ENCODE measurements around the gene CENPS. TPM values are rescaled to one million over a fixed set of nuclear protein-coding genes. Genes with fewer than 3 reads are reported as not detected.
"Not testable (repeated sequence)": the region's sequence is repeated elsewhere in the genome, so short reads cannot be mapped to it uniquely, and the experiment has no call there.

CENPS gene
- total RNA-seq, 1 experiment from 2014 or later, result 45.0 TPM

DNA sequence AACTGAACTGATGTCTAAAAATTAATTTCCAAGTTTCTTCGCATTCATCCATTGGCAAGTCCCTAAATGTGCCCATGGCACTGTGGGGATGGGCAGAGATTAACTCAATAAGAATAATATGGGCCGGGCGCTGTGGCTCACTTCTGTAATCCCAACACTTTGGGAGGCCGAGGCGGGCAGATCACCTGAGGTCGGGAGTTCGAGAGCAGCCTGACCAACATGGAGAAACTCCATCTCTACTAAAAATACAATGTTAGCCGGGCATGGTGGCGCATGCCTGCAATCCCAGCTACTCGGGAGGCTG lies 44.0 kb downstream of the CENPS start:
- DNase-seq (ENCODE audit: low read depth); in situ Hi-C loops (cut with HindIII; ENCODE audit: low pct_unique_long_range_greater_than_20kb, low sequenced_read_pairs): not testable (repeated sequence)

DNA sequence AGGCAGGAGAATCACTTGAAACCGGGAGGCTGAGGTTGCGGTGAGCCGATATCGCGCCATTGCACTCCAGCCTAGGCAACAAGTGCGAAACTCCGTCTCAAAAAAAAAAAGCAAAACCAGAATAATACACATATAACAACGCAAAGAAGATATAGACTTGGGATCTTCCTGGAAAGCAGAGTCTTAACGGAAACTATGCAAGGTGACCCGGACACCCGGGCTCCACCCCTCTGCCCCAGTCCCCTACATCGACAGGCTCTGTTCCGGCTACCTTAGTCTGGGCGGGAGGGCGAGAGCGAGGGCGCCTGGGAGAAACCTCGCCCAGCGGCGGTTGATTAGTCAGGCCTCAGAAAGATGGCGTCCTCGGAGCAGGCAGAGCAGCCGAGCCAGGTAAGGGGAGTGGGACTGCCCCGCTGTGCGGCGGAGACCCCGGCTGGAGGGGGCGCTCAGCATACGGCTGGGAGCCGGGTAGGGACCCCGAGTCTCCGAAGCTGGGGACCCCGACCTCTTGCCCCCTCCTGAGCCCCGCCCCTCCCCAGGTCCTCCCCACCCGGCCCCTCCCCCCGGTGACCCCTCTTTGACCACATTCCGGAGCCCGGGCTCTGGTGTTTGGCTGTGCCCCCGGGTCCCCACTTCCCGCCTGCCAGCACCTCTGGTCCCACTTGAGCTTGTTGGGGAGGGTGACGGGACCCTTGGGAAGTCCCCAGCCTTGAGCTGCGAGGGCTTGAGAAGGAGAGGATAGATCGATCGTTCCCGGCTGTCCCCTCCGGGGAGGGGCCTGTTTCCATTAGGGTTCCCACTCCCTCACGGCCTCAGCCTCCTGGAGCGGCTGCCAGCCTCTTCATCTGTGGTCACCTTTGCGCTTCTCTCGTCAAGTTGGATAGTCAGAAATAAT lies 44.6 kb downstream of the CENPS start, which contains the start of gene PEX14:
PEX14 (plus strand) TSS at position 338 of the 895 bp plus-strand sequence; CDS start at position 355, 17 bp downstream.
- peak; percentile 83 for DNase-seq (ENCODE audit: low read depth)
- in situ Hi-C loops (cut with HindIII; ENCODE audit: low pct_unique_long_range_greater_than_20kb, low sequenced_read_pairs), result no loop called here

DNA sequence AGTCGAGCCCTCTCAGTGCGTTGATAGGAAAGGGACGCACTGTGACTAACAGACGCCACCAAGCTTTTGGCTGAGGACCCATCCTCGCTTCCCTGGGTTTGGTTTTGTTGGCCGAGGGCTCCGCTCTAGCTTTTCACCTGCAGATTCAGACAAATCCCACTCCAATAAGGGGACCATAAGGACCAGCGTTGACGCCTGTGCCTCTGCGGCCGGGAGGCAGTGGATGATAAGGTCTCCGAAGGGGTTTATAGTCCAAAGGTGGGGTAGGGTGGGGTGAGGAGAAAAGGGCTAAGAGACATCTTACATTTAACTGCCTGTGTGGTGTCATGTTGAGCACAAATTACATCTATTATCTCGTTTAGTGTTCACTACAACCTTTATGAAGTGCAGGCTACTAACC lies 45.3 kb downstream of the CENPS start:
- no peak for DNase-seq (ENCODE audit: low read depth)
- in situ Hi-C loops (cut with HindIII; ENCODE audit: low pct_unique_long_range_greater_than_20kb, low sequenced_read_pairs), result no loop called here

DNA sequence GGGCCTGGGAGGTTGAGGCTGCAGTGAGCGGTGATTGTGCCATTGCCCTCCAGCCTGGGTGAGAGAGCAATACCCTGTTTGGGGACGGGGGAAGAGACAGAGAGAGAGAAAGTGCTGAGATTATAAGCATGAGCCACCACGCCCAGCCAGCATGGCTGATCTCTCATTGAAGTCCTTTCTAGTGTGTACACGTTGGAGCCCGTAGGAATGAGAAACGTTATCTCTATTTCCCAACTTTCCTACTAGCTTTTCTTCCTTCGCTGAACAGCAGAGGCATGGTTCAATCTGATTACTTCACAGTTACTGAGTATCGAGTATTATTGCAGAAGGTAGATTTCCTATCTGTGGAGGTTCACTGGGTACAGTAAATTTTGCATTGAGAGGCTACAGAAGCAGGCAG lies 49.1 kb downstream of the CENPS start:
- DNase-seq (ENCODE audit: low read depth), result no peak
- in situ Hi-C loops (cut with HindIII; ENCODE audit: low pct_unique_long_range_greater_than_20kb, low sequenced_read_pairs), result no loop called here

DNA sequence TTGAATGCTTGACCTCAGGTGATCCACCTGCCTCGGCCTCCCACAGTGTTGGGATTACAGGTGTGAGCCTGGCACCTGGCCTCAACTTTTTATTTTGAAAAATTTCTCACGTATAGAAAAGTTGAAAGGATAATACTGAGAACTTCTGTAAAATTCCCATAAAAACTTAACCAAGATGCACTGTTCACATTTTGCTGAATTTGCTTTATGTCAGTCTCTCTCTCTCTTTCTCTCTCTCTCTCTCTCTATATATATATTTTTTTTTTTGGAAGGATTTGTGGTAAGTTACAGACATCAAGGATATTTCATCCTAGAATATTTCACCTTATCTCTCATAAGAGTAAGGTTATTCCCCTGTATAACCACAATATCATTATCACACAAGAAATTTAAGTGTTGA lies 50.4 kb downstream of the CENPS start:
- no peak for DNase-seq (ENCODE audit: low read depth)
- in situ Hi-C loops (cut with HindIII; ENCODE audit: low pct_unique_long_range_greater_than_20kb, low sequenced_read_pairs), result no loop called here

DNA sequence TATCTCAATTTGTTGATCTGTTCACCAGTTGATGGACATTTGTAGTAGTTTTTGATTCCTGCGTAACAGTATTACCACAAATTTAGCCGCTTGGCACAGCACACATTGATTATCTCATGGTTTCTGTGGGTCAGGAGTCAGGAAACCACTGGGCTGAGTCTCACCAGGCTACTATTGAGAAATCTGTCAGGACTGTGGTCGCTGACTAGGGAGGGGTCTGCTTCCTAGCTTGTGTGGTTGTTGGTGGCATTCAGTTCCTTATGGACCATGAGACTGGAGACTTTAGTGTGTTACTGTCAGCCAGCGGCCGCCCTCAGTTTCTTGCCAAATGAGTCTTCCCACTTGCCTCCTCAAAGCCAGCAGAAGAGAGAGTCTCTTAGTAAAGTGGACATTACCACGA lies 54.3 kb downstream of the CENPS start:
- in situ Hi-C loops (cut with HindIII; ENCODE audit: low pct_unique_long_range_greater_than_20kb, low sequenced_read_pairs), result no loop called here
- no peak for DNase-seq (ENCODE audit: low read depth)

DNA sequence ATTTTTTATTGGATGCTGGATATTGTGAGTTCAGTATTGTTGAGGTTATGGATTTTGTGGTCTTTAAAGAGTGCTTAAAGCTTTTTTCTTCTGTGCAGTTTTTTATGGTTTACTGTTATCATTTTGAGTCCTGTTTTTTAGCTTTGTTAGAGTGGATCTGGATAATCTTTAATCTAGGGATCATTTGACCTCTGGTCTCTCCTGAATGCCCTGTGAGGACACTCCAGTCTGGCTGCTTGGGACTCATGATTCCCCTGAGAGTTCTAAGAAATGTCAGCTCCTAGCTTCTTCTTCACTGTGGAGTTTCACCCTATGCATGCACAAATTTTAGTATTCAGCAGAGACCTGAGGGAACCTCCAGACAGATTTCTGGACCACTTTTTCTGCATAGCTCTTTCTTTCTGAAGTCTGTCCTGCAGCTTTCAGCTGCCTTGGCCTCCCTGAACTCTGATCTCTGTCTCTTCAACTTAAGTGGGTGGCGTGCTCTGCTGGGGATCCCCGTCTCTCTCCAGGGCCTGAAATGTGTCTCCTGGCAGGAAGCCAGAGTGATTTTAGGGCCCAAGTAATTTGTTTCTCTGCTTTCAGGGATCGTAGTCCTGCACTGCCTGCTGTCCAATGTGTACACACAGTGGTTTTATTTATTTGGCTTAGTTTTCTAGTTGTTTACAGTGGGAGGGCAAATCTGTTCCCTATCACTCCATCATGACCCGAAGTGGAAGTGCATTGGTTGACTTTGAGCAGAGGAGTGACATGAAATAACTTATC lies 59.2 kb downstream of the CENPS start:
- in situ Hi-C loops (cut with HindIII; ENCODE audit: low pct_unique_long_range_greater_than_20kb, low sequenced_read_pairs), result no loop called here
- no peak for DNase-seq (ENCODE audit: low read depth)

DNA sequence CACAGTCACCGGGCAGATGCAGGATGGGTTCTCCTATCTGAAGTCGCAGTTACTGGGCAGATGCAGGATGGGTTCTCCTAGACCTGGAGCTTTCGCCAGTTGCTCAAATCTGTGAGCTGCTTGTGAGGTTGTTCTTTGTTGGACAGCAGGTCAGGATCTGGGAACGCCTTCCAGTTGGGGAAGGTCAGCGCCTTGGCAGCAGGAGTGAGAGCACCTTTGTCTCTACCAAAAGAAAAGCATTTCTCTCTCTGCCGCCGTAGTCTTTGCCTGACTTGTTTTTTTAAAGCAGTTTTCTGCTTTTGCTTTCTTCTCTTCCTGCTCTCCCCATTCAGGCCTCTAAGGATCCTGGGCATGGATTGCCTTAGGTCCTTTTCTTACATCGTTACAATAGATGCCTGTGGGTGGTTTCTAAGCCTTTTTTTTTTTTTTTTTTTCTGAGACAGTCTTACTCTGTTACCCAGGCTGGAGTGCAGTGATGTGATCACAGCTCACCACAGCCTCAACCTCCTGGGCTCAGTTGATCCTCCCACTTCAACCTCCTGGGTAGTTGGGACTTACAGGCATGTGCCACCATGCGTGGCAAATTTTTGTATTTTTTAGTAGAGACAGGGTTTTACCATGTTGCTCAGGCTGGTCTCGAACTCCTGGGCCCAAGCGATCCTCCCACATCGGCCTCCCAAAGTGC lies 60.2 kb downstream of the CENPS start:
- no peak for DNase-seq (ENCODE audit: low read depth)
- in situ Hi-C loops (cut with HindIII; ENCODE audit: low pct_unique_long_range_greater_than_20kb, low sequenced_read_pairs), result no loop called here

Other genes with a start within 250 kb of the CENPS start
- 2.3 and 8.0 TPM in 2 replicates for gene KIF1B, start 219.9 kb upstream of the CENPS start, total RNA-seq (2014; rRNA removed; shearing (Covaris generic); ENCODE audit: low replicate concordance)
- gene PGD, start 31.4 kb upstream of the CENPS start, total RNA-seq (2014; rRNA removed; shearing (Covaris generic); ENCODE audit: low replicate concordance), result 608 and 700 TPM in 2 replicates
- 0.61 TPM in 1 of 2 replicates, not detected in the other for gene CORT, start 19.6 kb downstream of the CENPS start, total RNA-seq (2014; rRNA removed; shearing (Covaris generic); ENCODE audit: low replicate concordance)
- gene DFFA, start 42.1 kb downstream of the CENPS start, total RNA-seq (2014; rRNA removed; shearing (Covaris generic); ENCODE audit: low replicate concordance), result 31.8 and 31.9 TPM in 2 replicates
- 13.8 and 24.9 TPM in 2 replicates for gene PEX14, start 44.5 kb downstream of the CENPS start, total RNA-seq (2014; rRNA removed; shearing (Covaris generic); ENCODE audit: low replicate concordance)